Mammary epithelial cell (primary cell): Measurements from ENCODE around the gene ZNF121.

Source experiments
- EZH2 ChIP-seq: IDR thresholded peaks from 2 replicates; pipeline ENCODE4 v1.6.1; 2012; ENCODE audit warnings: low read length, inconsistent platforms, borderline replicate concordance
- TF ChIP-seq, protein P1 (sequence below), 2 donors: IDR thresholded peaks in 1 of 2; conservative IDR thresholded peaks in 1 of 2; 2 replicates each; pipeline ENCODE4 v1.5.1; 2011 to 2012; ENCODE audit warnings: inconsistent platforms in 2 of 2, low read length in 2 of 2, mild to moderate bottlenecking in 2 of 2, control low read depth in 1 of 2, low read depth in 1 of 2; ENCODE audit not compliant: insufficient read depth in 1 of 2; ENCODE audit errors: extremely low read depth in 1 of 2

GRCh38 chr19:9608912-9609311 lies 24.6 kb upstream of the ZNF121 start:
- TF ChIP-seq, protein P1, sequence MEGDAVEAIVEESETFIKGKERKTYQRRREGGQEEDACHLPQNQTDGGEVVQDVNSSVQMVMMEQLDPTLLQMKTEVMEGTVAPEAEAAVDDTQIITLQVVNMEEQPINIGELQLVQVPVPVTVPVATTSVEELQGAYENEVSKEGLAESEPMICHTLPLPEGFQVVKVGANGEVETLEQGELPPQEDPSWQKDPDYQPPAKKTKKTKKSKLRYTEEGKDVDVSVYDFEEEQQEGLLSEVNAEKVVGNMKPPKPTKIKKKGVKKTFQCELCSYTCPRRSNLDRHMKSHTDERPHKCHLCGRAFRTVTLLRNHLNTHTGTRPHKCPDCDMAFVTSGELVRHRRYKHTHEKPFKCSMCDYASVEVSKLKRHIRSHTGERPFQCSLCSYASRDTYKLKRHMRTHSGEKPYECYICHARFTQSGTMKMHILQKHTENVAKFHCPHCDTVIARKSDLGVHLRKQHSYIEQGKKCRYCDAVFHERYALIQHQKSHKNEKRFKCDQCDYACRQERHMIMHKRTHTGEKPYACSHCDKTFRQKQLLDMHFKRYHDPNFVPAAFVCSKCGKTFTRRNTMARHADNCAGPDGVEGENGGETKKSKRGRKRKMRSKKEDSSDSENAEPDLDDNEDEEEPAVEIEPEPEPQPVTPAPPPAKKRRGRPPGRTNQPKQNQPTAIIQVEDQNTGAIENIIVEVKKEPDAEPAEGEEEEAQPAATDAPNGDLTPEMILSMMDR (conservative IDR thresholded peaks at IDR 0.05 in 1 of 2, IDR thresholded peaks at IDR 0.05 in 1 of 2; ENCODE audit: extremely low read depth in 1 of 2, insufficient read depth in 1 of 2, low read depth in 1 of 2, low read length in 2 of 2) = no peak
- no peak for TF ChIP-seq EZH2
